GM18951 (cell line): ENCODE measurements around the gene RNF182.

Experiments used
- POLR2A ChIP-seq: IDR thresholded peaks from 4 replicates; pipeline ENCODE4 v1.6.1; 2011; ENCODE audit warnings: mild to moderate bottlenecking; ENCODE audit not compliant: insufficient read length, insufficient read depth; ENCODE audit errors: extremely low read depth
- in situ Hi-C: fragments of 300-500 bp; cut with MboI; formaldehyde crosslinking; loops from one replicate; pipeline ENCODE4 v1.12.0; 2022; ENCODE audit warnings: low sequenced_read_pairs, mixed read lengths, inconsistent platforms; ENCODE audit not compliant: unreplicated experiment

Gene RNF182

GRCh38 chr6:14026831-14027539, 102.2 kb downstream of the RNF182 start:
- in situ Hi-C loops, result no loop called here
- TF ChIP-seq POLR2A, result no peak

GRCh38 chr6:14028631-14029030, 103.9 kb downstream of the RNF182 start:
- no peak for TF ChIP-seq POLR2A
- in situ Hi-C loops, result no loop called here

GRCh38 chr6:14029605-14030004, 104.9 kb downstream of the RNF182 start:
- TF ChIP-seq POLR2A, result no peak
- in situ Hi-C loops, result no loop called here
